ENCODE measurements around the gene ARID3B. TPM values are rescaled to one million over a fixed set of nuclear protein-coding genes. Genes with fewer than 3 reads are reported as not detected.

Gene ARID3B
- total and polyA plus RNA-seq, 2 of the 4 experiments (the other 2 are of a cell fraction), result 2.5 to 5.0 TPM

- Histone ChIP-seq H4K91ac (ENCODE audit: insufficient read depth, low read depth, low read length) (no peak overlapping the region), H2BK5ac (ENCODE audit: low read depth, low read length, poor library complexity, severe bottlenecking) (no peak overlapping the region), H3K23ac (ENCODE audit: low read depth, low read length) (no peak overlapping the region), H3K27me3 (ENCODE audit: control insufficient read depth, insufficient read depth, low read length) (no peaks in the 10 kb centered on the region), H3K9me3 (ENCODE audit: control insufficient read depth, insufficient read depth, low read length) (no peaks in the 10 kb centered on the region), H3K79me1 (ENCODE audit: low read depth in 1 of 2, low read length in 2 of 2) (peaks cover 0 to 13% of the 10 kb centered on the region in 2 experiments; a peak in 3 of 4 replicates), H3K4me2 (ENCODE audit: low read depth, low read length) (no peak overlapping the region), H3K9ac (ENCODE audit: low read depth, low read length) (no peak overlapping the region), H3K14ac (replicated peaks; ENCODE audit: low read depth, low read length) (no peak overlapping the region), H2BK120ac (ENCODE audit: low read depth, low read length) (no peak overlapping the region), H3K4me3 (ENCODE audit: insufficient read depth, low read depth, low read length) (no peak overlapping the region), H4K8ac (ENCODE audit: low read depth in 2 of 2, low read length in 2 of 2) (no peak overlapping the region), H2AFZ (replicated peaks; ENCODE audit: low read length, poor library complexity) (no peak overlapping the region), H3K56ac (ENCODE audit: extremely low read depth, insufficient read depth, low read length) (no peak overlapping the region), H3K4me1 (ENCODE audit: control insufficient read depth, insufficient read depth, low read length) (no peaks in the 10 kb centered on the region), H3K4ac (ENCODE audit: low read depth, low read length) (no peak overlapping the region), H3K27ac (ENCODE audit: insufficient read depth, low read length) (no peak overlapping the region), H3K36me3 (ENCODE audit: control insufficient read depth, insufficient read depth, low read length) (peaks cover 64% of the 10 kb centered on the region), H2BK15ac (ENCODE audit: low read depth, low read length) (no peak overlapping the region), H2BK20ac (ENCODE audit: low read depth, low read length) (no peak overlapping the region), H2AK5ac (ENCODE audit: low read depth, low read length) (no peak overlapping the region), H3K9me1 (ENCODE audit: insufficient read depth, low read length) (no peaks in the 10 kb centered on the region), H2AK9ac (replicated peaks; ENCODE audit: low read depth, low read length, poor library complexity) (no peak overlapping the region), H3K18ac (ENCODE audit: low read depth, low read length) (no peak overlapping the region), H4K5ac (ENCODE audit: low read depth, low read length) (no peak overlapping the region), H4K20me1 (ENCODE audit: insufficient read depth, low read length) (peaks cover 34% of the 10 kb centered on the region)
- dilution Hi-C loops (cut with HindIII; ENCODE audit: low sequenced_read_pairs, unreplicated experiment), result no loop called here
- ChIA-PET POLR2A (ENCODE audit: unreplicated experiment) (no interaction called here), CTCF (interaction anchor here (0.6 to 2.4 kb wide), 2 partner anchors 136 to 976 kb away, joined by 3 to 21 read pairs; no protein-coding TSS in a partner anchor)
- no peak for TF ChIP-seq NFE2L2 (IDR thresholded peaks at IDR 0.05; ENCODE audit: low read depth, low read length)
- TF ChIP-seq MAFK (IDR thresholded peaks at IDR 0.05; ENCODE audit: low read depth, low read length), result no peak
- no peak for TF ChIP-seq SMC3 (IDR thresholded peaks at IDR 0.05; ENCODE audit: low read depth, low read length)
- TF ChIP-seq CHD1 (IDR thresholded peaks at IDR 0.05; ENCODE audit: low read depth, low read length), result no peak
- TF ChIP-seq RCOR1 (IDR thresholded peaks at IDR 0.05; ENCODE audit: insufficient replicate concordance, low read length), result no peak
- TF ChIP-seq RAD21 (IDR thresholded peaks at IDR 0.05; ENCODE audit: low read length), result no peak
- no peak for TF ChIP-seq RFX5 (IDR thresholded peaks at IDR 0.05; ENCODE audit: low read depth, low read length)
- no peak for TF ChIP-seq MXI1 (IDR thresholded peaks at IDR 0.05; ENCODE audit: borderline replicate concordance, low read depth, low read length)
- no peak for TF ChIP-seq CTCF (conservative IDR thresholded peaks at IDR 0.05; ENCODE audit: low read depth, low read length)
- TF ChIP-seq BHLHE40 (IDR thresholded peaks at IDR 0.05; ENCODE audit: low read depth, low read length), result no peak
- TF ChIP-seq FOS (IDR thresholded peaks at IDR 0.05; ENCODE audit: low read depth, low read length), result no peak
- no peak for TF ChIP-seq CEBPB (IDR thresholded peaks at IDR 0.05; ENCODE audit: low read depth, low read length)
- no peak for TF ChIP-seq MAZ (IDR thresholded peaks at IDR 0.05; ENCODE audit: borderline replicate concordance, low read depth, low read length)
- TF ChIP-seq USF2 (IDR thresholded peaks at IDR 0.05; ENCODE audit: low read depth, low read length), result no peak
- DNase-seq, result no peak
- in situ Hi-C loops (cut with MboI; ENCODE audit: low sequenced_read_pairs), result no loop called here
- no peak for ATAC-seq (ENCODE audit: low read depth)
- intact Hi-C loops (cut with micrococcal nuclease), result no loop called here
- 100% methylated on average over 1 of the region's 2 CpGs; no CpG with 5 or more reads in 1 of the 2 experiments for WGBS, 2 experiments (ENCODE audit: extremely low coverage in 2 of 2, insufficient read length in 1 of 2)
- no TSS peak for BruUV-seq (replicated peaks)
Observed at GRCh38 chr15:74633781-74634180, 92.8 kb downstream of the ARID3B start.

Data from IMR-90 (cell line).